HCT116 (cell line): Measurements from ENCODE around the gene PPHLN1.

Experiments
- CEBPB ChIP-seq: IDR thresholded peaks from 2 replicates; pipeline ENCODE4 v1.6.1; 2012; ENCODE audit warnings: low read depth
- EZH2 ChIP-seq: fragments of 200-600 bp; sonication (generic); IDR thresholded peaks from 2 replicates; pipeline ENCODE4 v1.6.1; 2017; ENCODE audit warnings: antibody characterized with exemption, mixed run types
- POLR2A ChIP-seq: IDR thresholded peaks from 2 replicates; pipeline ENCODE4 v1.7.0; 2011; ENCODE audit warnings: borderline replicate concordance; ENCODE audit not compliant: insufficient read depth, insufficient read length; ENCODE audit errors: extremely low read depth
- RAD21 ChIP-seq: IDR thresholded peaks from 2 replicates; pipeline ENCODE4 v1.6.1; 2012; ENCODE audit warnings: low read depth, mild to moderate bottlenecking
- SIN3A ChIP-seq: IDR thresholded peaks from 2 replicates; pipeline ENCODE4 v1.6.1; 2012; ENCODE audit warnings: low read depth
- SP1 ChIP-seq: IDR thresholded peaks from 2 replicates; pipeline ENCODE4 v1.6.1; 2012; ENCODE audit warnings: low read depth
- YY1 ChIP-seq: IDR thresholded peaks from 2 replicates; pipeline ENCODE4 v1.6.1; 2011; ENCODE audit warnings: low read length, low read depth, moderate library complexity, mild to moderate bottlenecking; ENCODE audit not compliant: insufficient replicate concordance; ENCODE audit errors: extremely low read depth
- TF ChIP-seq, protein P1 (sequence below), 3 experiments: fragments of 200-600 bp in 1 of 3; sonication (generic) in 1 of 3; IDR thresholded peaks in 2 of 3; conservative IDR thresholded peaks in 1 of 3; 2 replicates each; pipeline ENCODE4 v1.5.1; 2012 to 2017; ENCODE audit warnings: low read depth in 2 of 3, low read length in 2 of 3, antibody characterized with exemption in 1 of 3, borderline replicate concordance in 1 of 3, control low read depth in 1 of 3, mild to moderate bottlenecking in 1 of 3, mixed read lengths in 1 of 3, mixed run types in 1 of 3, moderate library complexity in 1 of 3; ENCODE audit not compliant: insufficient read depth in 1 of 3
- TF ChIP-seq, protein P2 (sequence below): IDR thresholded peaks from 2 replicates; pipeline ENCODE4 v1.6.1; 2012
- TF ChIP-seq, protein P3 (sequence below): IDR thresholded peaks from 2 replicates; pipeline ENCODE4 v1.6.1; 2012; ENCODE audit warnings: low read depth
- TF ChIP-seq, protein P4 (sequence below): IDR thresholded peaks from 2 replicates; pipeline ENCODE4 v1.6.1; 2011; ENCODE audit warnings: mild to moderate bottlenecking, low read length, moderate library complexity; ENCODE audit not compliant: insufficient replicate concordance; ENCODE audit errors: extremely low read depth

DNA sequence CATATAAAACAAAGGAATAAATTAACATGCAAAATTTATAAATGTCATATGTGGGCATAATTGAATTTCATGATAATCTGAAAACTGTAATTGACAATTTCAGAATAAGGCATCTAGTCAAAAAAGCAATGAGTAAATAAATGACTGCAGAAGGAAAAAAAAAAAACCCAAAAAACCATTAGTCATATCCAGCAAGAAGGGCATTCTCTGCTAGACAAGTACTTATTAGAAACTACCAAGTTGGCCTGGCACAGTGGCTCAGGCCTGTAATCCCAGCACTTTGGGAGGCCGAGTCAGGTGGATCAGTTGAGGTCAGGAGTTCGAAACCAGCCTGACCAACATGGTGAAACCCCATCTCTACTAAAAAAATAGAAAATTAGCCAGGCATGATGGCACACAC, 17.6 kb upstream of the PPHLN1 start:
- no peak for TF ChIP-seq SIN3A
- TF ChIP-seq SP1 = no peak
- no peak for TF ChIP-seq YY1
- TF ChIP-seq, protein P1, sequence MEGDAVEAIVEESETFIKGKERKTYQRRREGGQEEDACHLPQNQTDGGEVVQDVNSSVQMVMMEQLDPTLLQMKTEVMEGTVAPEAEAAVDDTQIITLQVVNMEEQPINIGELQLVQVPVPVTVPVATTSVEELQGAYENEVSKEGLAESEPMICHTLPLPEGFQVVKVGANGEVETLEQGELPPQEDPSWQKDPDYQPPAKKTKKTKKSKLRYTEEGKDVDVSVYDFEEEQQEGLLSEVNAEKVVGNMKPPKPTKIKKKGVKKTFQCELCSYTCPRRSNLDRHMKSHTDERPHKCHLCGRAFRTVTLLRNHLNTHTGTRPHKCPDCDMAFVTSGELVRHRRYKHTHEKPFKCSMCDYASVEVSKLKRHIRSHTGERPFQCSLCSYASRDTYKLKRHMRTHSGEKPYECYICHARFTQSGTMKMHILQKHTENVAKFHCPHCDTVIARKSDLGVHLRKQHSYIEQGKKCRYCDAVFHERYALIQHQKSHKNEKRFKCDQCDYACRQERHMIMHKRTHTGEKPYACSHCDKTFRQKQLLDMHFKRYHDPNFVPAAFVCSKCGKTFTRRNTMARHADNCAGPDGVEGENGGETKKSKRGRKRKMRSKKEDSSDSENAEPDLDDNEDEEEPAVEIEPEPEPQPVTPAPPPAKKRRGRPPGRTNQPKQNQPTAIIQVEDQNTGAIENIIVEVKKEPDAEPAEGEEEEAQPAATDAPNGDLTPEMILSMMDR (IDR thresholded peaks at IDR 0.05 in 2 of 3, conservative IDR thresholded peaks at IDR 0.05 in 1 of 3; ENCODE audit: borderline replicate concordance in 1 of 3, insufficient read depth in 1 of 3, low read depth in 2 of 3, low read length in 2 of 3) = no peak
- TF ChIP-seq, protein P2, sequence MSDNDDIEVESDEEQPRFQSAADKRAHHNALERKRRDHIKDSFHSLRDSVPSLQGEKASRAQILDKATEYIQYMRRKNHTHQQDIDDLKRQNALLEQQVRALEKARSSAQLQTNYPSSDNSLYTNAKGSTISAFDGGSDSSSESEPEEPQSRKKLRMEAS = no peak
- TF ChIP-seq EZH2 = no peak
- TF ChIP-seq RAD21 = no peak
- TF ChIP-seq CEBPB = no peak
- TF ChIP-seq, protein P3, sequence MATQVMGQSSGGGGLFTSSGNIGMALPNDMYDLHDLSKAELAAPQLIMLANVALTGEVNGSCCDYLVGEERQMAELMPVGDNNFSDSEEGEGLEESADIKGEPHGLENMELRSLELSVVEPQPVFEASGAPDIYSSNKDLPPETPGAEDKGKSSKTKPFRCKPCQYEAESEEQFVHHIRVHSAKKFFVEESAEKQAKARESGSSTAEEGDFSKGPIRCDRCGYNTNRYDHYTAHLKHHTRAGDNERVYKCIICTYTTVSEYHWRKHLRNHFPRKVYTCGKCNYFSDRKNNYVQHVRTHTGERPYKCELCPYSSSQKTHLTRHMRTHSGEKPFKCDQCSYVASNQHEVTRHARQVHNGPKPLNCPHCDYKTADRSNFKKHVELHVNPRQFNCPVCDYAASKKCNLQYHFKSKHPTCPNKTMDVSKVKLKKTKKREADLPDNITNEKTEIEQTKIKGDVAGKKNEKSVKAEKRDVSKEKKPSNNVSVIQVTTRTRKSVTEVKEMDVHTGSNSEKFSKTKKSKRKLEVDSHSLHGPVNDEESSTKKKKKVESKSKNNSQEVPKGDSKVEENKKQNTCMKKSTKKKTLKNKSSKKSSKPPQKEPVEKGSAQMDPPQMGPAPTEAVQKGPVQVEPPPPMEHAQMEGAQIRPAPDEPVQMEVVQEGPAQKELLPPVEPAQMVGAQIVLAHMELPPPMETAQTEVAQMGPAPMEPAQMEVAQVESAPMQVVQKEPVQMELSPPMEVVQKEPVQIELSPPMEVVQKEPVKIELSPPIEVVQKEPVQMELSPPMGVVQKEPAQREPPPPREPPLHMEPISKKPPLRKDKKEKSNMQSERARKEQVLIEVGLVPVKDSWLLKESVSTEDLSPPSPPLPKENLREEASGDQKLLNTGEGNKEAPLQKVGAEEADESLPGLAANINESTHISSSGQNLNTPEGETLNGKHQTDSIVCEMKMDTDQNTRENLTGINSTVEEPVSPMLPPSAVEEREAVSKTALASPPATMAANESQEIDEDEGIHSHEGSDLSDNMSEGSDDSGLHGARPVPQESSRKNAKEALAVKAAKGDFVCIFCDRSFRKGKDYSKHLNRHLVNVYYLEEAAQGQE = no peak
- TF ChIP-seq, protein P4, sequence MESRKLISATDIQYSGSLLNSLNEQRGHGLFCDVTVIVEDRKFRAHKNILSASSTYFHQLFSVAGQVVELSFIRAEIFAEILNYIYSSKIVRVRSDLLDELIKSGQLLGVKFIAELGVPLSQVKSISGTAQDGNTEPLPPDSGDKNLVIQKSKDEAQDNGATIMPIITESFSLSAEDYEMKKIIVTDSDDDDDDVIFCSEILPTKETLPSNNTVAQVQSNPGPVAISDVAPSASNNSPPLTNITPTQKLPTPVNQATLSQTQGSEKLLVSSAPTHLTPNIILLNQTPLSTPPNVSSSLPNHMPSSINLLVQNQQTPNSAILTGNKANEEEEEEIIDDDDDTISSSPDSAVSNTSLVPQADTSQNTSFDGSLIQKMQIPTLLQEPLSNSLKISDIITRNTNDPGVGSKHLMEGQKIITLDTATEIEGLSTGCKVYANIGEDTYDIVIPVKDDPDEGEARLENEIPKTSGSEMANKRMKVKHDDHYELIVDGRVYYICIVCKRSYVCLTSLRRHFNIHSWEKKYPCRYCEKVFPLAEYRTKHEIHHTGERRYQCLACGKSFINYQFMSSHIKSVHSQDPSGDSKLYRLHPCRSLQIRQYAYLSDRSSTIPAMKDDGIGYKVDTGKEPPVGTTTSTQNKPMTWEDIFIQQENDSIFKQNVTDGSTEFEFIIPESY = no peak
- no peak for TF ChIP-seq POLR2A
